Spleen (tissue), 11 donors: ENCODE data around the gene CUL9. TPM values are rescaled to one million over a fixed set of nuclear protein-coding genes. Genes with fewer than 3 reads are reported as not detected.

Experiments
- DNase-seq: peaks from one replicate; pipeline ENCODE4 v3.0.0-alpha.2; 2020
- H3K27ac ChIP-seq, 8 donors: fragments of 200-600 bp; sonication (generic) in 7 of 8; 1 replicate in 4 of 8; 2 replicates in 4 of 8; pipeline versions ENCODE4 v1.5.0 to v1.8.0; 2016 to 2021; ENCODE audit warnings: inconsistent platforms in 4 of 8, mild to moderate bottlenecking in 4 of 8, moderate library complexity in 1 of 8
- H3K27me3 ChIP-seq, 7 donors: fragments of 200-600 bp; sonication (generic) in 6 of 7; replicated peaks in 1 of 7; 1 replicate in 4 of 7; 2 replicates in 3 of 7; pipeline versions ENCODE4 v1.5.0 to v1.8.0; 2016 to 2021; ENCODE audit warnings: inconsistent platforms in 3 of 7, mild to moderate bottlenecking in 1 of 7
- H3K36me3 ChIP-seq, 6 donors: fragments of 200-600 bp; sonication (generic) in 5 of 6; 1 replicate in 4 of 6; 2 replicates in 2 of 6; pipeline versions ENCODE4 v1.5.0 to v1.8.0; 2016 to 2021; ENCODE audit warnings: inconsistent platforms in 2 of 6
- H3K4me1 ChIP-seq, 6 donors: fragments of 200-600 bp; sonication (generic) in 5 of 6; 1 replicate in 3 of 6; 2 replicates in 3 of 6; pipeline versions ENCODE4 v1.5.0 to v1.8.0; 2016 to 2021; ENCODE audit warnings: inconsistent platforms in 3 of 6
- H3K4me3 ChIP-seq, 8 donors: fragments of 200-600 bp; sonication (generic) in 7 of 8; 1 replicate in 4 of 8; 2 replicates in 4 of 8; pipeline versions ENCODE4 v1.5.0 to v1.8.0; 2016 to 2021; ENCODE audit warnings: inconsistent platforms in 4 of 8, mild to moderate bottlenecking in 4 of 8, moderate library complexity in 2 of 8
- H3K9me3 ChIP-seq, 8 donors: fragments of 200-600 bp; sonication (generic) in 7 of 8; 1 replicate in 4 of 8; 2 replicates in 4 of 8; pipeline versions ENCODE4 v1.5.0 to v1.8.0; 2016 to 2021; ENCODE audit warnings: inconsistent platforms in 4 of 8
- CTCF ChIP-seq, 11 experiments: fragments of 200-600 bp in 7 of 11; fragments of 450-650 bp in 4 of 11; sonication (generic) in 4 of 11; IDR thresholded peaks in 8 of 11; conservative IDR thresholded peaks in 3 of 11; 1 replicate in 7 of 11; 2 replicates in 4 of 11; pipeline versions ENCODE4 v1.4.0 to v1.8.0; 2016 to 2021; ENCODE audit warnings: antibody characterized with exemption in 11 of 11, inconsistent platforms in 4 of 11, mild to moderate bottlenecking in 1 of 11
- POLR2A ChIP-seq, 3 donors: fragments of 450-650 bp; IDR thresholded peaks; one replicate each; pipeline ENCODE4 v1.5.1; 2017; ENCODE audit warnings: antibody characterized with exemption in 3 of 3, mild to moderate bottlenecking in 1 of 3
- POLR2AphosphoS5 ChIP-seq, 3 donors: sonication (generic); formaldehyde crosslinking; IDR thresholded peaks; one replicate each; pipeline ENCODE4 v1.5.1; 2017; ENCODE audit warnings: antibody characterized with exemption in 3 of 3
- WGBS, 5 donors: extraction: QIAGEN DNeasy Blood & Tissue Kit in 3 of 5; methylation state at CpG; one replicate each; pipeline versions ENCODE4 v1.1.5 to v1.1.7; 2013 to 2018; 5-methylcytosine and 5-hydroxymethylcytosine counted together
- intact Hi-C: fragments of 100-400 bp; cut with DNase I; formaldehyde crosslinking; loops from one replicate; pipeline ENCODE4 v1.15.0; 2023; ENCODE audit warnings: low total_unique reads
- polyA plus RNA-seq, 3 donors: library from polyadenylated mRNA; stranded (reverse); fragments of 200-250 nt; gene quantifications; one replicate each; pipeline ENCODE4 v1.2.1, GENCODE V29; 2013
- total RNA-seq, 7 donors: library from RNA; depleted of rRNA in 3 of 7; stranded (reverse); fragments of >200 nt in 3 of 7; fragmentation: NEBNext Ultra II Directional in 4 of 7; extraction: Animal tissue kit (Norgen Biotek cat#: 25700) in 4 of 7; gene quantifications; one replicate each; pipeline versions ENCODE4 v1.1.0 to v1.2.1, GENCODE V29; 2016 to 2021
- donor health status: healthy with polysubstance abuse.
- donor health status: DM: no; HTN: no; CAD: no; lungs with moderate emphysema.
- donor health status: DM: no; HTN: no; CAD: no.
- donor health status: Bipolar disorder and iron deficiency.
- donor health status: healthy.
- donor health status: DM: no; HTN: no; CAD: no.
- donor health status: DM: yes; HTN: yes; CAD: no.

The CUL9 gene
- total and polyA plus RNA-seq, 10 donors, result 50.4 to 145 (median 69.1) TPM

- Histone ChIP-seq H3K4me3 (peak overlapping the region in 2 of 8 donors; percentile 83 to 86), H3K27ac (peak overlapping the region in 4 of 8 donors; percentile 26 to 90 (median 88)), H3K27me3 (no peaks in the 10 kb centered on the region), H3K9me3 (no peaks in the 10 kb centered on the region), H3K36me3 (peaks cover 0 to 71% (median 54%) of the 10 kb centered on the region in 6 donors), H3K4me1 (peaks cover 22 to 65% (median 43%) of the 10 kb centered on the region in 6 donors)
- WGBS, 5 donors, result 59 to 70% (median 65%) methylated on average over 5 of the region's 5 CpGs
- intact Hi-C loops, result no loop called here
- DNase-seq, result no peak
- TF ChIP-seq POLR2AphosphoS5 (IDR thresholded peaks at IDR 0.05), result no peak
- no peak for TF ChIP-seq POLR2A (IDR thresholded peaks at IDR 0.05)
- TF ChIP-seq CTCF (IDR thresholded peaks at IDR 0.05 in 8 of 11, conservative IDR thresholded peaks at IDR 0.05 in 3 of 11), result no peak
These were observed 1.0 kb upstream of the CUL9 start for GRCh38 chr6:43180985-43181384.

GRCh38 chr6:43181621-43181941 is 415 bp upstream of the CUL9 start:
- Histone ChIP-seq H3K36me3 (peaks cover 0 to 71% (median 54%) of the 10 kb centered on the region in 6 donors), H3K4me3 (peak overlapping the region; percentile 61 to 86 (median 80)), H3K4me1 (peaks cover 21 to 64% (median 38%) of the 10 kb centered on the region in 6 donors), H3K9me3 (no peaks in the 10 kb centered on the region), H3K27ac (peak overlapping the region; percentile 57 to 90 (median 80)), H3K27me3 (no peaks in the 10 kb centered on the region)
- no peak for DNase-seq
- 49 to 63% (median 58%) methylated on average over 9 of the region's 9 CpGs for WGBS, 5 donors
- TF ChIP-seq POLR2AphosphoS5 (IDR thresholded peaks at IDR 0.05), result no peak
- TF ChIP-seq POLR2A (IDR thresholded peaks at IDR 0.05), result no peak
- no peak for TF ChIP-seq CTCF (IDR thresholded peaks at IDR 0.05 in 8 of 11, conservative IDR thresholded peaks at IDR 0.05 in 3 of 11)
- intact Hi-C loops, result no loop called here

GRCh38 chr6:43183441-43183840 is 1.4 kb downstream of the CUL9 start:
- peak overlapping the region in 3 of 8 donors; percentile 87 to 90 (median 89) for H3K27ac ChIP-seq
- H3K9me3 ChIP-seq, result no peaks in the 10 kb centered on the region
- no peak for DNase-seq
- peak overlapping the region in 1 of 8 donors; percentile 86 for H3K4me3 ChIP-seq
- 90 to 98% (median 95%) methylated on average over 4 of the region's 4 CpGs for WGBS, 5 donors
- peaks cover 0 to 71% (median 54%) of the 10 kb centered on the region in 6 donors for H3K36me3 ChIP-seq
- no peaks in the 10 kb centered on the region for H3K27me3 ChIP-seq
- intact Hi-C loops, result no loop called here
- TF ChIP-seq CTCF (IDR thresholded peaks at IDR 0.05 in 8 of 11, conservative IDR thresholded peaks at IDR 0.05 in 3 of 11) (no peak), POLR2AphosphoS5 (IDR thresholded peaks at IDR 0.05) (no peak), POLR2A (IDR thresholded peaks at IDR 0.05) (no peak)
- peaks cover 21 to 61% (median 37%) of the 10 kb centered on the region in 6 donors for H3K4me1 ChIP-seq

GRCh38 chr6:43184268-43184985 is 2.4 kb downstream of the CUL9 start:
- Histone ChIP-seq H3K9me3 (no peaks in the 10 kb centered on the region), H3K27ac (no peak overlapping the region), H3K4me1 (peaks cover 21 to 61% (median 37%) of the 10 kb centered on the region in 6 donors), H3K27me3 (no peaks in the 10 kb centered on the region), H3K4me3 (no peak overlapping the region), H3K36me3 (peaks cover 0 to 71% (median 53%) of the 10 kb centered on the region in 6 donors)
- 91 to 96% (median 93%) methylated on average over 20 to 21 of the region's 21 CpGs for WGBS, 5 donors
- TF ChIP-seq POLR2A (IDR thresholded peaks at IDR 0.05) (no peak), POLR2AphosphoS5 (IDR thresholded peaks at IDR 0.05) (no peak), CTCF (IDR thresholded peaks at IDR 0.05 in 8 of 11, conservative IDR thresholded peaks at IDR 0.05 in 3 of 11) (no peak)
- intact Hi-C loops, result no loop called here
- DNase-seq, result peak; percentile 67
